ENCODE measurements around the gene TTC19. TPM values are rescaled to one million over a fixed set of nuclear protein-coding genes. Genes with fewer than 3 reads are reported as not detected.

The TTC19 gene
- total RNA-seq, 3 donors from 2014 or later (not counting 1 experiment from before 2014, with no cell fraction given): 40.1 to 42.3 (median 40.2) TPM

DNA sequence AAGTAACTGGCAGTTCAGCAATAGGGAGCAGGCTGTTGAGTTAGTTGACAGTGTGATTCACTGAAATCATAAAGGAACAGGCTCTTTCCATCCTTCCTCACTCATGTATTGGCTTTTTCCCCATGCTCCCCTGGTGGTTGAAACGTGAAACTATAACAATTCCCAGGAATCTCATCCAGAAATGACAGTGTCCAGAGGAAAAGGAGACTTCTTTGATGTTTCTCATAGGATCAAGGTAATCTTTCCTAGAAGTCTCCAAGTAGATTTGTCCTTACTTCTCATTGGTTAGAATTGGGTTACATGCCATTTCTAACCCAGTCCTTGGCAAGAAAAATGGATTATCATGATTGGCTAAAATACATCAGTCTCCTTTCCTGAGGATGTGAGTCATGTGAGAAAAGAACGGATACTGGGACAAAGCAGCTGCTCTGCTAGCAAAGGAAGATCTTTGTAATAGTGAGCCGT lies 14.4 kb downstream of the TTC19 start:
- Histone ChIP-seq H3K9me3 (ENCODE audit: control insufficient read depth, insufficient read depth, low read length) (no peaks in the 10 kb centered on the region), H3K27ac (ENCODE audit: low read length) (no peak overlapping the region), H3K4me3 (ENCODE audit: low read length) (no peak overlapping the region), H3K36me3 (ENCODE audit: control insufficient read depth, insufficient read depth, low read length) (peaks cover 37% of the 10 kb centered on the region), H3K27me3 (ENCODE audit: control insufficient read depth, insufficient read depth, low read length) (no peaks in the 10 kb centered on the region), H3K4me1 (ENCODE audit: control insufficient read depth, insufficient read depth, low read length) (no peaks in the 10 kb centered on the region)
- 72% methylated on average over 2 of the region's 3 CpGs for WGBS (ENCODE audit: insufficient coverage)
- no peaks in the 10 kb centered on the region for H3K9me3 Mint-ChIP-seq
- H3K27me3 Mint-ChIP-seq (ENCODE audit: low read depth in 2 of 2): no peaks in the 10 kb centered on the region
- no peak for DNase-seq
- H3K4me1 Mint-ChIP-seq: peaks cover 0 to under 1% of the 10 kb centered on the region in 2 donors
- H3K4me3 Mint-ChIP-seq: no peak overlapping the region
- TF ChIP-seq, protein P1, sequence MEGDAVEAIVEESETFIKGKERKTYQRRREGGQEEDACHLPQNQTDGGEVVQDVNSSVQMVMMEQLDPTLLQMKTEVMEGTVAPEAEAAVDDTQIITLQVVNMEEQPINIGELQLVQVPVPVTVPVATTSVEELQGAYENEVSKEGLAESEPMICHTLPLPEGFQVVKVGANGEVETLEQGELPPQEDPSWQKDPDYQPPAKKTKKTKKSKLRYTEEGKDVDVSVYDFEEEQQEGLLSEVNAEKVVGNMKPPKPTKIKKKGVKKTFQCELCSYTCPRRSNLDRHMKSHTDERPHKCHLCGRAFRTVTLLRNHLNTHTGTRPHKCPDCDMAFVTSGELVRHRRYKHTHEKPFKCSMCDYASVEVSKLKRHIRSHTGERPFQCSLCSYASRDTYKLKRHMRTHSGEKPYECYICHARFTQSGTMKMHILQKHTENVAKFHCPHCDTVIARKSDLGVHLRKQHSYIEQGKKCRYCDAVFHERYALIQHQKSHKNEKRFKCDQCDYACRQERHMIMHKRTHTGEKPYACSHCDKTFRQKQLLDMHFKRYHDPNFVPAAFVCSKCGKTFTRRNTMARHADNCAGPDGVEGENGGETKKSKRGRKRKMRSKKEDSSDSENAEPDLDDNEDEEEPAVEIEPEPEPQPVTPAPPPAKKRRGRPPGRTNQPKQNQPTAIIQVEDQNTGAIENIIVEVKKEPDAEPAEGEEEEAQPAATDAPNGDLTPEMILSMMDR (IDR thresholded peaks at IDR 0.05): no peak
- H3K36me3 Mint-ChIP-seq: peaks cover 1% of the 10 kb centered on the region
- intact Hi-C loops (cut with micrococcal nuclease): no loop called here
- ATAC-seq: no peak
- peak overlapping the region in 1 of 2 donors; percentile 23 for H3K27ac Mint-ChIP-seq

DNA sequence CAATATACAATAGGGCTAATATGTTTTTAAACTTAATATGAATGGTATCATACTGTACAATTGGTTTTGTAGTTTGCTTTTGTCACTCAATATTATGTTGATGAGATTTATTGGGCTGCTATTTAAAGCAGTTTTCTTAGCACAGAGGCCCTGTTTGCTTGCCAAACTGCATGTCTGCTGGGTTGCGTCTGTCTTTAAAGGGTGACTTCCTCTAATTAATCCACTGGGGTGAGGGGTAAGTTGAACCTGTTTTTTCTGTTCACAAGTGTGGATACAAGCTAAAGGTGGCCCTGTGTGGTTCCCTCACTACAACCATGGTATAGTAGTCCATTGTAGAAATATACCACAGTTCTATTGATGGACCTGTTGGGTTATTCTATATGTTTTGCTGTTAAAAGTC lies 19.7 kb downstream of the TTC19 start:
- TF ChIP-seq, protein P1 (IDR thresholded peaks at IDR 0.05): no peak
- peaks cover 35% of the 10 kb centered on the region for H3K36me3 ChIP-seq (ENCODE audit: control insufficient read depth, insufficient read depth, low read length)
- no peaks in the 10 kb centered on the region for H3K27me3 ChIP-seq (ENCODE audit: control insufficient read depth, insufficient read depth, low read length)
- no peaks in the 10 kb centered on the region for H3K9me3 ChIP-seq (ENCODE audit: control insufficient read depth, insufficient read depth, low read length)
- H3K4me3 ChIP-seq (ENCODE audit: low read length): no peak overlapping the region
- H3K27me3 Mint-ChIP-seq (ENCODE audit: low read depth in 2 of 2): no peaks in the 10 kb centered on the region
- no peaks in the 10 kb centered on the region for H3K36me3 Mint-ChIP-seq
- no peaks in the 10 kb centered on the region for H3K9me3 Mint-ChIP-seq
- H3K4me1 Mint-ChIP-seq: no peaks in the 10 kb centered on the region
- H3K27ac ChIP-seq (ENCODE audit: low read length): no peak overlapping the region
- intact Hi-C loops (cut with micrococcal nuclease): no loop called here
- no peak overlapping the region for H3K4me3 Mint-ChIP-seq
- DNase-seq: no peak
- H3K27ac Mint-ChIP-seq: no peak overlapping the region
- ATAC-seq: no peak
- no peaks in the 10 kb centered on the region for H3K4me1 ChIP-seq (ENCODE audit: control insufficient read depth, insufficient read depth, low read length)
- WGBS (ENCODE audit: insufficient coverage): 86% methylated on average over 1 of the region's 1 CpG

DNA sequence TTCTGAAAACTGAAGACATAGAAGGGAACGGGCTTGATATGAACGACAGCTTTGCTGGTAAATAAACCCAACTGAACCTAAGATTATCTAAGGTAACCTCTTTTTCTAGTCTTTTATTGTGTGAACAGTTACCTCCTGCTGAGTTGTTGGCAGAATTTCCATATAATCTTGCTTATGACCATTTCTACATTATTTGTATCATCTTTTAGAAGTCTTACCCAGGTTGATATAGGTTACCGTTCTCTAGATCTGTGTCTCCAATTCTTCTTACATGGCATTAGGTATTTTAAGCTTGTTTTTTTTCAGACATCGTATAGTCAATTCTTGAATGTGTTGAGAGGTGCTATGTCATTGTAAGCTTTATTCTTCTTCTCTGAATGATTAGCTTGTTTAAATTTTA lies 24.3 kb downstream of the TTC19 start:
- Histone ChIP-seq H3K4me1 (ENCODE audit: control insufficient read depth, insufficient read depth, low read length) (no peaks in the 10 kb centered on the region), H3K4me3 (ENCODE audit: low read length) (no peak overlapping the region), H3K36me3 (ENCODE audit: control insufficient read depth, insufficient read depth, low read length) (peaks cover 64% of the 10 kb centered on the region), H3K27ac (ENCODE audit: low read length) (no peak overlapping the region), H3K9me3 (ENCODE audit: control insufficient read depth, insufficient read depth, low read length) (no peaks in the 10 kb centered on the region), H3K27me3 (ENCODE audit: control insufficient read depth, insufficient read depth, low read length) (no peaks in the 10 kb centered on the region)
- Mint-ChIP-seq H3K36me3 (peaks cover 15% of the 10 kb centered on the region), H3K4me3 (no peak overlapping the region), H3K27me3 (ENCODE audit: low read depth in 2 of 2) (no peaks in the 10 kb centered on the region), H3K4me1 (peaks cover 0 to 5% of the 10 kb centered on the region in 2 donors), H3K9me3 (no peaks in the 10 kb centered on the region), H3K27ac (no peak overlapping the region)
- WGBS (ENCODE audit: insufficient coverage): 94% methylated on average over 3 of the region's 4 CpGs
- ATAC-seq (no peak), DNase-seq (no peak)
- TF ChIP-seq, protein P1 (IDR thresholded peaks at IDR 0.05): no peak
- intact Hi-C loops (cut with micrococcal nuclease): no loop called here

DNA sequence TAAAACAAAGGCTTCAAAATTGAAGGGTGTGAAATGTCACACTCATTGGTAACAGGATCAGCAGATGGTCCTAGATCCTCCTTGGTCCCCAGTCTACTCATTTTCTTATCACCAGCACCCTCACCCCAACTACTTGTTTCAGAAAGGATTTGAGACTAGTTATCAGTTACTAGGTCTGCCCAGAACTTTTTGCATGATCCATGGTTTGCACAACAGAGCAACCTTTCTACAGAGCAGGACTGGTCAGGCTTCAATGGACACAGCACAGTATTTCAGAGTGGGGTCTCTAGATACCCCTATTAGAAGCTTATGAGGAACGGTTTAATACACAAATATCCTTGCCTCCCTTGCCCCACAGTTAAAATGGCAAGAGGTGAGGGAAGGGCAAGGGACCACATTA lies 25.6 kb downstream of the TTC19 start:
- H3K9me3 ChIP-seq (ENCODE audit: control insufficient read depth, insufficient read depth, low read length): no peaks in the 10 kb centered on the region
- H3K9me3 Mint-ChIP-seq: no peaks in the 10 kb centered on the region
- DNase-seq (no peak), ATAC-seq (no peak)
- no peak overlapping the region for H3K4me3 Mint-ChIP-seq
- H3K27me3 ChIP-seq (ENCODE audit: control insufficient read depth, insufficient read depth, low read length): no peaks in the 10 kb centered on the region
- H3K36me3 Mint-ChIP-seq: peaks cover 15% of the 10 kb centered on the region
- peak overlapping the region in 1 of 2 donors; percentile 77 for H3K27ac Mint-ChIP-seq
- WGBS (ENCODE audit: insufficient coverage): no CpG with 5 or more reads among the region's 1 CpG
- no peak overlapping the region for H3K4me3 ChIP-seq (ENCODE audit: low read length)
- no peak overlapping the region for H3K27ac ChIP-seq (ENCODE audit: low read length)
- no peaks in the 10 kb centered on the region for H3K4me1 ChIP-seq (ENCODE audit: control insufficient read depth, insufficient read depth, low read length)
- peaks cover 0 to 5% of the 10 kb centered on the region in 2 donors for H3K4me1 Mint-ChIP-seq
- no peaks in the 10 kb centered on the region for H3K27me3 Mint-ChIP-seq (ENCODE audit: low read depth in 2 of 2)
- TF ChIP-seq, protein P1 (IDR thresholded peaks at IDR 0.05): no peak
- H3K36me3 ChIP-seq (ENCODE audit: control insufficient read depth, insufficient read depth, low read length): peaks cover 76% of the 10 kb centered on the region
- intact Hi-C loops (cut with micrococcal nuclease): no loop called here
